GM19193 (cell line): ENCODE measurements around the gene DIP2C.

Experiments
- POLR2A ChIP-seq: IDR thresholded peaks from 4 replicates; pipeline ENCODE4 v1.6.1; 2011; ENCODE audit not compliant: insufficient read depth, insufficient read length; ENCODE audit errors: extremely low read depth

Gene DIP2C

DNA sequence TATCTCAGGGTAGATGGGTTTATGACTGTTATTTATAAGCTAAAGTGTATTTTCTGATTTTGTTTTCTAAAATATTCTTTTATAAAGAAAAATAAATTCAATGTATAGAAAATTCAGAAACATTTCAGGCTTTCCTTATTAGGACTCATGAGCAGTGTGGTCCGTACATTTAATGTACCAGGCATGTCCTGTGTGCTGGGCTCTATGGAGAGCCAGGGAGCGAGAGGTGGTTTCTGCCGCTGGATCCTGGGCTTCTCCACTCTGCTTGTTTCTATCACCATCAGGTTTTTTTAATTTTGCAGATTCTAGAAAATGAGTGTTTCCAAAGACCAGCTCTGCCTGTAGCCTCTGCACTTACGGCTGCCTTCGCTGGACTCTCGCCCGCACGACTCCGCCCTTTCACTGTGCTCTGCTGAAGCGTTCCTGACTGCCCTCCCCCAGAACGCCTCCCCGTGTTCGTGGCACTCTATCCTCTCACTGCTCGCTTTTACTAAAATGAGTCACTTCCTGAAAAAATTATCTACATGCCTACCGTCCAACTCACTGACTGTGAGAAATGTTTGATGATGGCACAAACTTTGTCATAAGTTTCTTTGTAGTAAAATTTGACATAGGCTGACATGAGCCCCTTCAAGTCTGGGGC lies 365.7 kb downstream of the DIP2C start:
- TF ChIP-seq POLR2A: no peak

DNA sequence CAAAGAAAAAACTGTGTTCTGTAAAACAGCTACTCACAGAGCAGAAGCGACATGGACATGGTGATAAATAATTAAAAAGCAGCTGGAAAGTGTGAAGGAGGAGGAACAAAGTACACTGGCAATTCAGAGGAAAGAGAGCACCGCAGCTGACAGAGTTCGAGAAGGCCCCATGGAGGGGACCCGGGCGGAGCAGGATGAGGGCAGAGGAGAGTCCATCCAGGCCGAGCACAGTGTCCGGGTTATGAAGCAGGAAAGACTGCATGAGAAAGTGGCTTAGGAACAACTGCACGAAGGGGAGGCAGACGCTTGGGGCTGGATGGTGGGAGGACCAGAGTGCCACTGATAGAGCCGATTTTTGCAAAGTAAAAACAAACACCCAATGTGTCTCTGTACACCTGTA lies 368.7 kb downstream of the DIP2C start:
- TF ChIP-seq POLR2A: no peak

DNA sequence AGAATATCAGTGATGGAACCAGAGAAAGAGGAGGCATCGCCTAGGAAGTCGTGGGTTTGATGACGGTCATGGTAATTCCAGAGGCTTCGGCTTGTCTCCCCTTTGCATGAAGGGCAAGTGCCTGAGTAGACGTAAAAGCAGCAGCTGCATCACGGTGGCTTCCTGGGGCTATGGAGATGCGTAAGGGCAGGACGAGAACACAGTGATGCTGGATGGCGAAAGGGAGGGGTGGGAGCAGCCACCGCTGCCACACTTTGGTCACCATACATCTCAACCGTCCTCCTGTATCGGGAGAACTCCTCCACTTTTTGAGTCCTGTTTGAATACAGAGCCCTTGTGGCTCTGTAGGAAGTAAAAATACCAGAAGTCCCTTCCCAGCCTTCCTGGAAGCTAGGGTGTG lies 371.5 kb downstream of the DIP2C start:
- no peak for TF ChIP-seq POLR2A

DNA sequence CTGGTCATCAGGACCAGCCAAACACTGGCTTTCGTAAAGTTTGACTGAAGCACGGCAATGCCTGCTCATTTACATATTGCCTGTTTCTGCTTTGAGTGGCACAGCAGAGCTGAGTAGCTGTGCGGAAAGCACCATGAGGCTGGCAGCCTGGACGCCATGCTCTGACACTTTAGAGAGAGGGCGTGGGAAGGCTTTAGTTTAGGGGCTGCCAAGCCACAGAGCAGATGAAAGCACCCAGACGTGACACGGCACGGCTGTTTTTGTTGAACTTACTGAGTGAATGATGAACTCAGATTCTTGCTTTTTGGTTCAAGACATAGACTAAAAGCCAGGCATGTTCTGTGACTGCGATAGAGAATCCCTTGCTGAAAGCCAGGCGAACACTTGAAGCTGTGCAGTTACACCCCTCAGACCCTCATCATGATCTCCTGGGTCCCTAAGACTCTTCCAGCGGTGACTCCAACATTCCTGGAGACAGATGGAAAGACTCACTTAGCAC lies 372.1 kb downstream of the DIP2C start:
- no peak for TF ChIP-seq POLR2A

DNA sequence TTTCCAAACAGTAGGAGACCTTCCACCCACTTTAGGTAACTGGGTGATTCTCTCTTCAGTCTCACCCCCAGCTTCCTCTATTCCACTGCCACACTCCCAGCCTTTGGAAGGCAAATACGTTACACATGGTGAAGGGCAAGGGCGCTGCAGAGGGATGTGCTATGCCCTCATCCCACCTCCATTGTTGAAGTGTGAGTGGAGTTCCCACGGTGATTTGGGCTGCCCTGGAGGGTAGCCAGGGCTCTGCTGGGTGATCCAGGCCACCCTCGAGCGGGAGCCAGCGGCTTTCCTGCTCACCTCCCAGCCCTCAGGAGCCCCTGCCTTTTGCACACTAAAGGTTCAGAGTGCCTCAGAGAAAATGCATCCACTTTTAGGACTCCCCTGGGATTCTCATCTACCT lies 373.1 kb downstream of the DIP2C start:
- TF ChIP-seq POLR2A: no peak

DNA sequence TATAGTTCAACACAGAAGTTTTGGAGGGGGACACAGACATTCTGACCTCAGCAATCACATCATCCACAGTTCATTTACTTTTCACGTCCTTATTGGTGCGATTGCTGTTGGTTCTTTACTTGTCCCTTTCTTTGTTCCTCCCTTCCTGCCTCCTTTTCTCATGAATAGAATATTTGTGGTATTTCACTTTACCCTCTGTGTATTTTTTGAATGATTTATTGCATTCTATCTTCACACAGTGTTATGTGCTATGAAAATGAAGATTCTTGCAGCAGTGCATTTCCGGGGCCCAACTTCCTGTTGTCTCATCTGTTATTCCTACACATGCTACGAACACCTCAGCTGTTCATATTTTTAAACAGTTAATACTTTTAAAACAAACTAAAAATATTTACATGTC lies 374.6 kb downstream of the DIP2C start:
- TF ChIP-seq POLR2A: no peak

DNA sequence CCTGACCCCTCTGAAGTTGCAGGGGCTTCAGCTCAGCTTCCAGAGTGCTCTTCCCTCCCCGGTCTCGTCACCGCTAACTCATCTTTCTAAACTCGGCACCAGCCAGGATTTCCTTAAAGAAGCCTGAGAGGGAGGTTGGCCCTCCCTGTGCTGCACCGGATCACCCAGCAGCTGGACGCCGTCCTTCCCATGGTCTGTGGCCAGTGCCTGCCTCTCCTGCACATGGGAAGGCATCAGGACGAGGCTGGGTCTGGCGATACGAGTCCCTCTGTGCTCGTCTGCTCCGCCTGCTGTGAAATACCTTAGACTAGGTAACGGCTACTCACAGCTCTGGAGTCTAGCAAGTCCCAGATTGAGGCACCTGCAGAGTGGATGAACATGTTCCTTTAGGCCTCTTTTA lies 375.1 kb downstream of the DIP2C start:
- TF ChIP-seq POLR2A: no peak

DNA sequence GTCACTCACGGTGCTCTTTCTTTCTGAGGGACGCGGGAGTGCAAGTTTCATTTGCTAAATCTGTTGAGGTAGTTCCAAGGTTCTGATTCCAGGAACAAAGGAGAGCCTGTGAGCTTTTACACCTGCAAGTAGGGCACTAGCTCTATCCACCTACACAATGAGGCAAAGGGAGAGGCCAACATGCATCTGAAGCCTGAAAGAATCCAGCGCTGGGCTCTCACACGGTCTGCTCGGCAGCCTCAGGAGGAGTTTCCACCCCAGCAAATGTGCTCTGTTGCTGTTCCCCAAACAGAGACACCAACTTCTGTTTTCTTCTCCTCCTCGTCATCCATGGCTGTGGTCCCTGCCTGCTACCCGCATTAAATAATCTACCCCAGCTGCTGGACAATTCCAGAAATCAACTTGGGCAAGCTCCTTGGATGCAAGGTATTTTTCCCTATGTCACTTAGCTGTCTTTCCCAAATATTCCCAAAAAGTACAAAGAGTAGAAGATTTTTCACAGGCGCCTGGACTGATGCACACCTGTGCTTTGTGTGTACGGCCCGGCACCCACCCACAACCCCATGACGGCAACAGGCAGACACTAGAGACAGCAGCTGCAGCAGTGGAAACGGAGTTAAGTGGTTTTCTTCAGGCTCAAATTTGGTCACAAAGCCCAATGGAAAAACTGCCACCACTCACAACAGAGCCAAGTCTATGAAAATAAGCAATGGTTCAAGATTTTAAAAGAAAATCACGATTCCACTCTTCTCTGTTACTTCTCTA lies 377.4 kb downstream of the DIP2C start:
- no peak for TF ChIP-seq POLR2A

DNA sequence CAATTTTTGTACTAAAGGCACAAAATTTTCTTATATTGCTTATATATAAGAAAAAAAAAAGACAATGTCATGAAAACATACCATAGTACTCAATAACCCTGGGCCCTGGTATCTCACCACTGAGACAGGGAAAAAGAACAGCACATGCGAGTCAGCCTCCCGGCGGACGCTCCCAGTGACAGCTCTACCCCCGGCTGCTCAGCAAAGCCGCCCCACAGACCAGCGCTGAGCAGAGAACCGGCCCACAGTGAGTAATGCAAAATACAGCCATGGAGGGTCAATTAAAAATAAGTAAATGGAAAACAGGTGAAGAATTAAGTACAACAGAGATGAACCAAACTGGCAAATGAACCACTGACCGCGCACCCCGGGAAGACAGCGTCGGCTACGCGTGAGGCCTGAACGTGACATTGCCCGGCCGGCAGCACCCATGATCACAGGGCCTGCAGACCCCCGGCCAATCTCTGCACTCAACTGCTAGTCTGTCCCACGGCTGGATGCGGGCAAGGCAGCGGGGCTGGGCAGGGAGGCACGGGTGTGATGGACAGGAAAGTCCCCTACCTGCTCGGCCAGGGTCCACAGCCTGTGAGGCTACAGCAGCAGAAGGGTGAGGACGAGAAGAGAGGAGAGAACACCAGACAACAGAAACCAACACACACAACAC lies 378.4 kb downstream of the DIP2C start:
- no peak for TF ChIP-seq POLR2A

DNA sequence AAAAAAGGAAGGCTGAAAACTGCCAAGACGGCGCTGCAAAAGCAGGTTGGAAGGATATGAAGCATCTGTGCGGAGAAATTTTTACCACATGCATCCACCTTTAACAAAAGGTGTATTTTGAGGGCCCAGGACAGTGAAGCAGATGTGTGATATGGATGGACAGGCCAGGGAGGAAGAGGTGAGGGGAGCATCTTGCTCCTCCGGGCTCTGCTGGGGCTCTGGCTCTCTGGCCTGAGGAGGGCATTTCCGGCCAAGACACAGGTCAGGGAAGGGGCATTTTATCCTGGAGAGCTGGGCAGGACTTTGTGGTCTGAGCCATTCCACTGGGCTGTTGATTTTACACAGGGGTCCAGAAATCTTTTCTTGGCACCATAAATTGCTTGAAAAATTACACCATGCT lies 379.1 kb downstream of the DIP2C start:
- no peak for TF ChIP-seq POLR2A

DNA sequence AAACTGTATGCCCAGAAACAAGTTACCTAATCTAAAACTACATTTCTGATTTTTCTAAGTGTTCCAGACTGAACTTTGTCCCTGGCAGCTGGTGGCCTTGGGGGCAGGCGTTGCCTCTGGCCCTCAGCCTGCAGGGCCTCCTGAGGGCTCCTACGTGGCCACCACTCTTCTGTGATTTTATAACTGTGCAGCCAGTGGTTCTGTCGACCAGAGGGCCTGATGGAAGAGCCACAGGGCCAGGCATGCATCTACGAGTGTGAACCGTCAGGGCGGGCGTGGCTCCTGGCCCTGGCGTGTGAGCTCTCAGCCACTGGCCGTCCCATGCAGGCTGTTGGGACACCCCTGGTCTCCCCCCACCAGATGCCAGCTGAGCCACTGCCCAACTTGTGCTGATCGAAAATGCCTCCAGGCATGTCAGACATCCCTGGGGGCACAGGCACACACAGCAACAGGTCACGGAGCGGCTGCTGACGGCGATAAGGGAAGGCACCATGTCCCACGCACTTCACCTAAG lies 380.8 kb downstream of the DIP2C start:
- TF ChIP-seq POLR2A: no peak

DNA sequence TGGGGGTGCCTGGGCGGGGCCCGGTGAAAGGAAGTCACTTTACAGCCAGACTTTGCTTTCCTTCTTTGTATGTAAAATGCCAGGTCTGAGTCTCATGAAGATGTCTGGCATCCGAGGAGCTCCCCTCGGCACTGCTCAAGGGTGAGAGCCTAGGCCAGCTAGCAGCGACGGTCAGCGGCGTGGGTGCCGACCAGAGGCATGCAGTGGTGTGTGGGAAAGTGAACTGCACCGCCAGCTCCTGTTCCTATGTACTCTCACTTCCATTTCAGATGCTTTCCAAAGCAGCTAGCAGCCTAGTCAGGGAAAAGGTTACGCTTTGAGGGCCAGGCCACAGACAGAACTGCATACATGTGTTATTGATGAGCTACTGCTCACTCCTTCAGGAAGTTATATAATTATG lies 381.4 kb downstream of the DIP2C start:
- TF ChIP-seq POLR2A: no peak

DNA sequence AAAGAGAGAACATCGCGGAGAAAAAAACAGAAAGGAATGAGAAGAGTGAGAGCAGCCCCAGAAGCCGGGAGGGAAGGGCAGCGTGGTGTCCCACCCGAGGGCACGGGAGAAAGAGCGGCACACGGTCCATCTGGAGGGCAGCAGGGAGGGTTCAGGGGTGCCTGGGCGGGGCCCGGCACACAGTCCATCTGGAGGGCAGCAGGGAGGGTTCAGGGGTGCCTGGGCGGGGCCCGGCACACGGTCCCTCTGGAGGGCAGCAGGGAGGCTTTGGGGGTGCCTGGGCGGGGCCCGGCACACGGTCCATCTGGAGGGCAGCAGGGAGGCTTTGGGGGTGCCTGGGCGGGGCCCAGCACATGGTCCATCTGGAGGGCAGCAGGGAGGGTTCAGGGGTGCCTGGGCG lies 381.8 kb downstream of the DIP2C start:
- TF ChIP-seq POLR2A: no peak

DNA sequence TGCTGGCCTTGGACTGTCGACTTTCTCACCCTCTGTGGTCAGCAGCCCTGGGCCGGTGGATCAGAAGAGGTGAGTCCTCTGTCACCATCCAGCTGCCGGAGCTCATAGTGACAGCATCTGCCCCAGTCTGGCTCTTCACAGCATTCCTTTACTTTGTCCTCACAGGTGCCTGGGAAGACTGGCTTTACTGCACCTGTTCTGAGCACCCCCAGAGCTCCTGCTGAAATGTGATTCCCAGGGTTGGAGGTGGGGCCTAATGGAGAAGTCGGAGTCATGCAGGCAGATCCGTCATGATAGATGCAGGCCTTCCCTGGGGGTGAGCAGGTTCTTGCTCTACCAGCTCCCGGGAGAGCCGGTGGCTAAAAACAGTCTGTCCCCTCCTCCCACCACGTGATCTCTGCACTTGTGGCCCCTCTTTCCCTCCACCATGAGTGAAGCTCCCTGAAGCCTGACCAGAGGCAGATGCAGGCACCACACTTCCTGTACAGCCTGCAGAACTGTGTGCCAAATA lies 382.7 kb downstream of the DIP2C start:
- TF ChIP-seq POLR2A: no peak

DNA sequence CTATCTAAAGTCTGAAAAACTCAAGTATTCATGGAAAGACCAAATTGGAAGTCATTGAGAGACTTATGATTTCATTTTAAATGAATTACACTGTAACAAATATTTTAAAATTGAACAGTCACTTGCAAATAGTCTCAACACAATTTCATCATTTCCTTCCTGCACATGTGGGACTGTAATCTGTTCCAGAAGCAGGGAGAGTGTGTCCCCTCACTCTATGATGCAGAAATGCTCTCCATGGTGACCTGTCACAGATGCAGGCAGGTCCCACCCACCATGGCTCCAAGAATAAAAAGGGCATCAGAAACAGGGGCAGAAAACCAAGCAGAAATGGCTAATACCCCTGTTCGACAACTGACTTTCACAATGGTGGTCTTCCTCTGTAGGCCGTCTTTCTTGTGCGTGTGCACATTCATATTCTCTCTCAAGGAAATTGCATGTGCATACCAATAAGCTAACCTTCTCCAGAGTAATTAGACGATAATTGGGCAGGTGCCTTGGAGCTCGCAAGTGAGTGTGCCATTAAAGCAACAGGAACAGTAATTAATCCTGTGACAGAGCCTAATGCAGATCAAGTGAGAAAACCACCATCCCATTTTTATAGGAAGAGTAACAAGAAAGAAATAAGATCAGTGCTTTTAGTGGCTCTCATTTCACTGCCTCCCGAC lies 383.3 kb downstream of the DIP2C start:
- TF ChIP-seq POLR2A: no peak

DNA sequence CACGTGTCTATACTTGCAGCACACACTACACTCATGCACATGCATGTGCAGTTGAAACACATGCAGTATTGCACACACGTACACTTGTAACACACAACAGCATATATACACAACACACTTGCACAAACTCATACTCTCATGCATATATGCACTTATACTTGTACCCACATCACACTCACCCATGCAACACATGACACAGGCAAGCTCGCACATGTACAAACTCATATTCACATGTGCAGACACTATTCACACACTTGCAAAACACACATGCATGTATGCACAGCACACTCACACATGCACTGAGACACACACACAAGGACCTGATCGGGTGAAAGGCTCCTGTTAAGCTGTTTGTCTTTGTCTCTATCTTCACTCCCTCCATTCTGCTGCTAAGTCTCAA lies 384.4 kb downstream of the DIP2C start:
- no peak for TF ChIP-seq POLR2A

DNA sequence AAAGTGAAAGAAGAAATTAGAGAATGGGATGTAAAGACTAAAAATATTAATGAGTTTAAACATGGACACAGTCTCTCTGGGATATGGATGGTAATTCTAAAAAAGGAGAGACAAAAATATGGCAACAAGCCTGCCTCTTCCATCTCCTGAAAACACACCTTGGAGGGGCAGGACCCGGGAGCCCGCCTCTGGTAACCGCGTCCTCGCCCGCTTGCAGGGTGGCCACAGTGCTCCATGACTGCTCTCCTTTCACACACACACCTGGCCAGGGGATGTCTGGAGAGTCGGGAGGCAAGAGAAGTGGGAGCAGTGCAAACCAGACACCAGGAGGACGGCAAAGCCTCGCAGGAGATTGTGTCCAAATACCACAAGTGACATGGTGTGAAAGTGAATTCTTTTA lies 387.9 kb downstream of the DIP2C start:
- TF ChIP-seq POLR2A: no peak
